Measurements from ENCODE around the gene AHDC1.

DNA sequence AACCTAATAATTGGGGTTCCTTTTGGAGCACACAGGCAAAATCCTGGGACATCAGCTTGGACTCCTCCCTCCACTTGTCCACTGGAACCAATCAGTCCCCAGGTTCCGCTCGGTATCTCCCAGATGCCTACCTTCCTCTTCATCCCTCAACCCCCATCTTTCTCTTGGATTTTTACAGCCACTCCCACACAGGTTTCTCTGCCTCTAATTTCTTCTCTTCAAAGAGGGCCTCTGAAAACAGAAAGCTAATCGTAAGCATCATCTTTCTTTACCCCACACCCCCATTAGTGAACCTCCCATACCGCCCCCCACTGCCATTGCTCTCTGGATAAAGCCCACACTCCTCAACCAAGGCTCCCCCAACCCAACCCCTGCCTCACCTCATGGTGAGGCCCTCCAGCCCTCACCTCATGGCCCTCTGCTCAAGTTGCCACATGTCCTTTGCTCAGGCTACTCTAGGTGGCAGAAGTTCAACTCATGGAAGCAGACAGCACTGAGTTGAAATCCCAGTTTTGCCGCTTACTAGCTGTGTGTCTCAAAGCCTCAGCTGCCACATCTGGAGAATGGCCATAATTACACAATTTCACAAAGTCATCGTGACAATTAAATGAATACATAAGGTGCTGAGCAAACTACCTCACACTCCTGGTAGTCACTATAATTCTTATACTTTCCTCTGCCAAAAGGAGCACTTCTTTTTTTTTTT is 95.8 kb downstream of the AHDC1 start:
- TF ChIP-seq, protein P1, sequence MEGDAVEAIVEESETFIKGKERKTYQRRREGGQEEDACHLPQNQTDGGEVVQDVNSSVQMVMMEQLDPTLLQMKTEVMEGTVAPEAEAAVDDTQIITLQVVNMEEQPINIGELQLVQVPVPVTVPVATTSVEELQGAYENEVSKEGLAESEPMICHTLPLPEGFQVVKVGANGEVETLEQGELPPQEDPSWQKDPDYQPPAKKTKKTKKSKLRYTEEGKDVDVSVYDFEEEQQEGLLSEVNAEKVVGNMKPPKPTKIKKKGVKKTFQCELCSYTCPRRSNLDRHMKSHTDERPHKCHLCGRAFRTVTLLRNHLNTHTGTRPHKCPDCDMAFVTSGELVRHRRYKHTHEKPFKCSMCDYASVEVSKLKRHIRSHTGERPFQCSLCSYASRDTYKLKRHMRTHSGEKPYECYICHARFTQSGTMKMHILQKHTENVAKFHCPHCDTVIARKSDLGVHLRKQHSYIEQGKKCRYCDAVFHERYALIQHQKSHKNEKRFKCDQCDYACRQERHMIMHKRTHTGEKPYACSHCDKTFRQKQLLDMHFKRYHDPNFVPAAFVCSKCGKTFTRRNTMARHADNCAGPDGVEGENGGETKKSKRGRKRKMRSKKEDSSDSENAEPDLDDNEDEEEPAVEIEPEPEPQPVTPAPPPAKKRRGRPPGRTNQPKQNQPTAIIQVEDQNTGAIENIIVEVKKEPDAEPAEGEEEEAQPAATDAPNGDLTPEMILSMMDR (IDR thresholded peaks at IDR 0.05) = no peak
- TF ChIP-seq POLR2A (IDR thresholded peaks at IDR 0.05) = no peak
